Activated CD8-positive, alpha-beta memory T cell treated with anti-CD3 and anti-CD28 coated beads for 48 hours (primary cell): ENCODE measurements around the gene FAM131A.

ENCODE experiments used
- DNase-seq, 3 experiments: peaks; one replicate each; pipeline ENCODE4 v3.0.0-alpha.2; 2020; ENCODE audit warnings: low read depth in 2 of 3, low spot score in 2 of 3

Gene FAM131A

DNA sequence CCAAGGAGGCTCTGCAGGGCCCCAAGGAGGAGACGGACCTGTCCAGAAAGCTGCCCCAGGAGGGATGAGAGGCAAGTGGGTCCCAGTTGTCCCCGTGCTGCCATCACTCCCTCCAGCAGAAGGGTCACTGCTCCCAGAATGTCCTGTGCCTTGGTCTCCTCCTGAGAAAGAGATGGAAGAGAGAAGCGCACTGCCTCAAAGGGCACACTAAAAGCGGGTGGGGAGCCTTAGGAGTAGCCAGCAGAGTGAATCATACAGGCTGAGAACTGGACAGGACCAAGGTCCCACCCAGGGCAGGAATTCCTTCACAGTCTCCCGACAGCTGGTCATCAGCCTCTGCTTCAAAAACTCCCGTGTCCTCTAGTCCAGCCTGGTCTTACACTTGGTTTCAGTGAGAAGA is 36.0 kb downstream of the FAM131A start:
- no peak for DNase-seq

DNA sequence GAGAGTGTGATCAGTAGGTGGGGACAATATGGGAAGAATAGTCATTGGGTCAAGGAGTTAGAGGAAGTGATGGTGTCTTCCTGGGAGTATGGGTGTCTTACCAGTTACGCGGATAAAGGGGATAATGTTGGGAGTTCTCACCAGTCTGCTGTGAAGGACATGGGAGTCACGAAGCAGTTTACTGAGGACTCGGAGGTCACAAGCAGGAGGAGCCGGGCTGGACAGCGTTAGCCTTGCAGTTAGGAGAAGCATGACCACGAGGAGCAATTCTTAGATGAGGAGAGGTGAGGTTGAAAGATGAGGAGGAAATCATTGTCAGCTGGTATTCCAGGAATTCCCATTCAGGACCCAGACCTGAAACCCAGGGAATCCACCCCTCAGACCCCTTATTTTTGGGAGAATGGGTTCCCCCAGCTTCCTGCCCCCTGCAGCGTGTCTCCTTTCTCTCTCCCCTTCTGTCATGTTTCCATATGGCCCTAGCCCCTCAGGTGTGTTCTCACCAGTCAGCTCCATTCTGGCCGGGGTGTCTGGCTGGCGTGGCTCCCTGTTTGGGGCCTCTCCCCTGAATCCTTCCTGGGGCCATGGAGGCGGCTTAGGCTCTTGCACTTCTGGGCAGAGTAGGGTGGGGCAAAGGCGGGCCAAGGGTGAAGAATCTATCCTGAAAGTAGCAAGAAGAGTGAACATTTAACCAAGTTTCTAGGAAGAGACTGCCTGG is 38.5 kb downstream of the FAM131A start:
- no peak for DNase-seq

DNA sequence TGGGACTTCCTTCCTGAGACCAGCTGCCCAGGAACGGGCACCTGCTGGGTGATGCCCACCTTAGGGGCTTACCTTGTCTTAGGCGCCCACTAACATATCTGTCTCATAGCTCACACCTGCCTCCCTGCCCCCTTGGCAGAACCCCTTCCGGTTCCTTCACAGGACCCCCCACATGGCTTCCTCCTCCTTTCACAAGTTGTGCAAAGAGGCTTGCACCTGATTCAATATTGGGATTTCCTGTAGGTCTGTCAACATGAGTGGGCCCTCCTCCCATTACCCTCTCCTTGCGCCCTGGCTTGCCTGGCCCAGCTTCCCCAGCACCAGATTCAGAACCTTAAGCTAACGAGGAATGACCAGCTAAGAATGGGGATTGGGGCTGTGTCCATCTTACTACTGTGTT is 40.0 kb downstream of the FAM131A start:
- no peak for DNase-seq

DNA sequence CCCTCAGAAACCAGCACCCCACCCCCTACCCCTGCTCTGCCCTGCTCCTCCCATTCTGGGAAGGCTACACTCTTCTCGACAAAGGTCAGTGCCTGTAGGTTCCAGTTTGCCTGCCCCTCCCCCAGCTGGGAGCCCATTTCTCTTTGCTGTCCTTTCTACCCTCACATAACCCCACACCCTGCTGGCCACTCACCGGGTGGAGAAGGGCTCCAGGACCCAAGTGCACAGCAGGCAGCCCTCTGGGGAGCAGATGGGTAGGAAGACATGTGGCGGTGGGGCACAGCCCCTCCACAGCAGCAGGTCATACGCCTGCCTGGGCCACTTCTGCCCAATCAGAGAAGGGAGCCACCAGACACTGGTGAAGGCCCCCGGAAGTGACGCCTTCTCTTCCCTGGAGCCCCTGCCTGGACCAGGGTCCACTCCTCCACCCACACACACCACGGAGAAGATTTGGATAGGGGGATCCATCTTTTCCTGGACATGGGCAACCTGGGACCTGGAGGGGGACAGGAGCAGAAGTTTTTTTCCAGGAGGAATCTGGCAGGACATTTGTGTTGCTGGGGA is 40.6 kb downstream of the FAM131A start, which contains the start of gene THPO:
THPO (minus strand) TSS at position 326 of the 564 bp plus-strand sequence. CDS start 1,948 bp downstream, outside the sequence.
- DNase-seq: no peak

DNA sequence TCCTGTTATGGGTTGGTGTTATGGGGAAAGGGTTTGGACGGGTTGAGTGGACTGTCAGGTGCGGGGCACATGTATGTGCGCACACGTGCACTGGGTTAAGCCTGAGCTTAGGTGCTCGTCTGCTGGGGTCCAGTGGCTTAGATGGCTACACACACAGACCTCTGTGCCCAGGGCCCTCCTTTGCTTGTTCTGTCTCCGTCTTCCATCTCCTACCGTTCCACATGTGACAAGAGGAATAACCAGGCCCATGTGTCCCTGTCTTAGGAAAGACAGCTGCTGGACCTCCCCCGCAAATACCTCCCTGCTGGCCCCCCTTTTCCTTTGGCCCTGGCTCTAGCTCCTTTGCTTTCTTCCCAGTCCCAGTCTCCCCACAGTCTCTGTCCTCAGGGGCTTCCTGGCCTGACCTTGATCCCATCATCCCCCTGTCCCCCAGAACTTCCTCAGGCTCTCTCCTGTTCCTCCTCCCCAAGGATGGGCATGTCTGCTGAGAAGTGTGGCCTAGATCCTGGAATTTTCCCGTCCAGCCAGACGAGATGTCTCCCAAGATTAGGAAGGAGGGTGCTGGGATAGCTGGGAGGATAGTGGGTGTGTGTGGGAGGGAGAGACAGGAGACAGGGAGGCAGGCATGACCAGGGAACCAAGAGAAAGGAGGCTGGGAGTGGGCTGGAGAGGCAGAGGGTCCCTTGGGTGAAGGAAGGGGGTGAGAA is 41.4 kb downstream of the FAM131A start:
- no peak for DNase-seq

DNA sequence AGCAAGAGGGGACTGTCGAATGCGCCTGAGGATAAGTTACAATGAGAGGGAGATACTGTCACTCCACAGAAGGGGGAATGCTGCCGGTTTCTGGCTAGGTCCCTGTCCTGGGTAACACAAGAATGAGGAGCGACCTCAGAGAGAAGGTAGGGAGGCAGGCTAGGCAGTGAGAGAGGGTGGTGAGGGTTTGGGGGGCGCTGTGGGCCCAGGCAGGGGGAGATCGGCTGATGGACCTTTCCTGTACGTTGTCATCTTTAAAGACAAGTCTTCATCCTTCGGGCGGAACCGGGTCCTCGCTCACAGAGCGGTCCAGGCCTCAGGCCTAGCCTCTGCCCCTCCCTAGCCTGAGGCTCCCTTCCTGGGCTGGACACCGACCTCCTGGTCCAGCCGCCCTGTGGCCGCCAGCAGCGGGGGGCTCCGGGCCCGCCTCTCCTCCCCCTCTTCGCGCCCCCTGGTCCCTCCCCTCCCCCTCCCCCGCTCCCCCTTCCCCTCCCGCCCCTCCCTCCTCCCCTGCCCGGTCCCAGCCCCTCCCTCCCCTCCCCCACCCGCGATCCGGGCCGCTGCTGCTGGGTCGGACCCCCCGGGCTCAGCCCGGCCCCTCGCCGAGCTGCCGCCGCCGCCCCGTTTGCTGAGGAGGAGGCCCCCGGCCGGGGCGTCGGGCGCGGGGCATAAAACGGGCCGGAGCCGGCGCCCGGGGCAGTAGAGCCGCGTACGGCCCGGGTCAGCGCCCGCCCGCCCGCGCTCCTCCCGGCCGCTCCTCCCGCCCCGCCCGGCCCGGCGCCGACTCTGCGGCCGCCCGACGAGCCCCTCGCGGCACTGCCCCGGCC is 42.2 kb downstream of the FAM131A start, which contains the start of gene CHRD:
CHRD (plus strand) TSS at position 697 of the 827 bp plus-strand sequence. CDS start 265 bp downstream, outside the sequence.
- DNase-seq: no peak

DNA sequence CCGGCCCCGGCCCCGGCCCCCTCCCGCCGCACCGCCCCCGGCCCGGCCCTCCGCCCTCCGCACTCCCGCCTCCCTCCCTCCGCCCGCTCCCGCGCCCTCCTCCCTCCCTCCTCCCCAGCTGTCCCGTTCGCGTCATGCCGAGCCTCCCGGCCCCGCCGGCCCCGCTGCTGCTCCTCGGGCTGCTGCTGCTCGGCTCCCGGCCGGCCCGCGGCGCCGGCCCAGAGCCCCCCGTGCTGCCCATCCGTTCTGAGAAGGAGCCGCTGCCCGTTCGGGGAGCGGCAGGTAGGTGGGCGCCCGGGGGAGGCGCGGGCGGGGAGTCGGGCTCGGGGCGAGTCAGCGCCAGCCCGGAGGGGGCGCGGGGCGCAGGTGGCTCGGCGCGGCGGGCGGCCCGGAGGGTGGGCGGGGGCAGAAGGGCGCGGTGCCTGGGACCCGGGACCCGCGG is 42.8 kb downstream of the FAM131A start:
- no peak for DNase-seq

DNA sequence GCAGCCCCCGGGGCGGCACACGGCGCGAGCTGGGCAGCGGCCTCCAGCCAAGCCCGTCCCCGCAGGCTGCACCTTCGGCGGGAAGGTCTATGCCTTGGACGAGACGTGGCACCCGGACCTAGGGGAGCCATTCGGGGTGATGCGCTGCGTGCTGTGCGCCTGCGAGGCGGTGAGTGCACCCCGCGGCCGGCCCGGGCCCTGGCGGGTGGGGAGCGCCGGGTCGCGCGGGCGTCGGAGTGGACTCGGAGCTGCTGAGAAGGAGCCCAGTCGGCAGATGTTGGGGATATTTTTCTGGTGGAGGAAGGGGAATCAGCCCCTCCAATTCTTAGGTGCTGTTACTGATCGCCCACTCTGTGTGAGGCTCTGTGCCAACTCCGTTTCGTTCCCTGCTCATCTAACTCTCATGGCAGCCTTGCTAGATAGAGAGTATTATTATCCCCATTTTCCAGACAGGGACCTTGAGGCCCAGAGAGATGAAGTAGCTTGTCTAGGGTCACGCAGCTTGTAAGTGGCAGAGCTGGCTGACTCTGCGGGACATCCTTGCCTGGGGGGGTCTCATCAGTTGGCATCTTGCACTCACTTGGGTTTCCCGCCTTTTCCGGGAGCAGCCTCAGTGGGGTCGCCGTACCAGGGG is 43.3 kb downstream of the FAM131A start:
- no peak for DNase-seq

DNA sequence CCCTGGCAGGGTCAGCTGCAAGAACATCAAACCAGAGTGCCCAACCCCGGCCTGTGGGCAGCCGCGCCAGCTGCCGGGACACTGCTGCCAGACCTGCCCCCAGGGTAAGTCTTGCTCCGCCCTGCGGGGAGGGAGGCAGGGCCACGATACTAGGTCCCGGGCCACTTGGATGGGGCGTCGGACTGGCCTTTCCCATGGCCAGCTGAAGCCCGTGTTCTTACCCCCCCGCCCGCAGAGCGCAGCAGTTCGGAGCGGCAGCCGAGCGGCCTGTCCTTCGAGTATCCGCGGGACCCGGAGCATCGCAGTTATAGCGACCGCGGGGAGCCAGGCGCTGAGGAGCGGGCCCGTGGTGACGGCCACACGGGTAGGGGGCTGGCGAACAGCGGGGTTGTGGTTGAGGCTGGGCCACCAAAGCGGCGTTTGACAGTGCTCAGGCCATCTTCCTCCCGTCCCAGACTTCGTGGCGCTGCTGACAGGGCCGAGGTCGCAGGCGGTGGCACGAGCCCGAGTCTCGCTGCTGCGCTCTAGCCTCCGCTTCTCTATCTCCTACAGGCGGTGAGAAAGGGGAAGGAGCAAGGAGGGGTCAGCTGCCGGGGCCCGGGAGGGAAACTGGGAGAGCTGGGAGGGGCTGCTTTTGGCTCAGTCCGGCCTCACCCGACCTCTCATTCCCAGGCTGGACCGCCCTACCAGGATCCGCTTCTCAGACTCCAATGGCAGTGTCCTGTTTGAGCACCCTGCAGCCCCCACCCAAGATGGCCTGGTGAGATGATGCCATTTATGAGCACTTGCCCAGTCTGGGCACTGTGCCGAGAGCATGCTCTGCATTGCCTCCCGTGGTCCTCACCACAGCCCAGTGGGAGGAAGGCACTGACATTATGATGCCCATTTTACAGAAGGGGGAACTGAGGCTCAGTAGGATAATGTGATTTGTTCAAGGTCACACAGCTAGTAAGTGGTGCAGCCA is 44.1 kb downstream of the FAM131A start:
- DNase-seq: no peak

DNA sequence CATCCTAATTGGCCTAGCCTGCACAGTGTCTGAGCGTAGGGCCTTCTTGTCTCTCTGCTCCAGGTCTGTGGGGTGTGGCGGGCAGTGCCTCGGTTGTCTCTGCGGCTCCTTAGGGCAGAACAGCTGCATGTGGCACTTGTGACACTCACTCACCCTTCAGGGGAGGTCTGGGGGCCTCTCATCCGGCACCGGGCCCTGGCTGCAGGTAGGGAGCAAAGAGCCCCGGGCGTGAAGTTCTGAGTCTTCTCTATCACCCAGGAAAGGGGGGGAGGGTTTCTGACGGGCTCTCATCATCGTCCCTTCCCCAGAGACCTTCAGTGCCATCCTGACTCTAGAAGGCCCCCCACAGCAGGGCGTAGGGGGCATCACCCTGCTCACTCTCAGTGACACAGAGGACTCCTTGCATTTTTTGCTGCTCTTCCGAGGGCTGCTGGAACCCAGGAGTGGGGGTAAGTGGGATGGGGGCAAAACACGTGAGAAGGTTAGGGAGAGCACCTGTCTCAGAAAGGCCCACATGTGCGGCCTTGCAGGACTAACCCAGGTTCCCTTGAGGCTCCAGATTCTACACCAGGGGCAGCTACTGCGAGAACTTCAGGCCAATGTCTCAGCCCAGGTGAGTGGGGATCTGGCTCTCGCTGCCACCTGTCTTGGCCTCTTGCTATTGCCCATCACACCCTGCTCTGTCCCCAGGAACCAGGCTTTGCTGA is 45.1 kb downstream of the FAM131A start:
- DNase-seq: no peak

DNA sequence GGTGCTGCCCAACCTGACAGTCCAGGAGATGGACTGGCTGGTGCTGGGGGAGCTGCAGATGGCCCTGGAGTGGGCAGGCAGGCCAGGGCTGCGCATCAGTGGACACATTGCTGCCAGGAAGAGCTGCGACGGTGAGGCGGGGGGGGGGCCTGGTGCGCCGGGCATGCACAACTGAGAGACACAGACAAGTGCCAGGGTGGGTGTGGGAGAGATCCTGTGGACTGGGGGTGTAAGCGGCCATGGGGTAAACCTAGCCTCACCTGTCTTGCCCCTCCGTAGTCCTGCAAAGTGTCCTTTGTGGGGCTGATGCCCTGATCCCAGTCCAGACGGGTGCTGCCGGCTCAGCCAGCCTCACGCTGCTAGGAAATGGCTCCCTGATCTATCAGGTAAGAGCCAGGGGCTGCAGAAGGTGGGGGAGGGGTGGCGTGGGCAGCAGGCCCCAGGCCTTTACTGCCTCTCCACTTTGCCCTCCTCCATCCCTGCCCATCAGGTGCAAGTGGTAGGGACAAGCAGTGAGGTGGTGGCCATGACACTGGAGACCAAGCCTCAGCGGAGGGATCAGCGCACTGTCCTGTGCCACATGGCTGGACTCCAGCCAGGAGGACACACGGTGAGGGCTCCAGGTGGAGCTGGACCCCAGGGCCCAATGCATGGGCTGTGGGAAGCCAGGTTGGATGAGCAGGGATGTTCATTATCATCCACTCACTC is 45.8 kb downstream of the FAM131A start:
- no peak for DNase-seq

DNA sequence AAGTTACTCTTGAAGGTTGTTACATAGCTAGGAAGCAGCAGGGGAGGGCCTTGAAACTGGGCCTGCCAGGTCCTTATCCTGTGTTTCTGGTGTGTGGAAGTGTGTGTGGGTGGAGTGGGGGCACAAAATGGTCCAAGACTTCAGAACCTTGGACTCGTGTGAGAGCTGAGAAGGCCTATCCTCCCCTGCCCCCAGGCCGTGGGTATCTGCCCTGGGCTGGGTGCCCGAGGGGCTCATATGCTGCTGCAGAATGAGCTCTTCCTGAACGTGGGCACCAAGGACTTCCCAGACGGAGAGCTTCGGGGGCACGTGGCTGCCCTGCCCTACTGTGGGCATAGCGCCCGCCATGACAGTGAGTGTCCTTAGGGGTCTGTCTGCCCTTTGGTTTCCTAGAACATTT is 46.9 kb downstream of the FAM131A start:
- no peak for DNase-seq

DNA sequence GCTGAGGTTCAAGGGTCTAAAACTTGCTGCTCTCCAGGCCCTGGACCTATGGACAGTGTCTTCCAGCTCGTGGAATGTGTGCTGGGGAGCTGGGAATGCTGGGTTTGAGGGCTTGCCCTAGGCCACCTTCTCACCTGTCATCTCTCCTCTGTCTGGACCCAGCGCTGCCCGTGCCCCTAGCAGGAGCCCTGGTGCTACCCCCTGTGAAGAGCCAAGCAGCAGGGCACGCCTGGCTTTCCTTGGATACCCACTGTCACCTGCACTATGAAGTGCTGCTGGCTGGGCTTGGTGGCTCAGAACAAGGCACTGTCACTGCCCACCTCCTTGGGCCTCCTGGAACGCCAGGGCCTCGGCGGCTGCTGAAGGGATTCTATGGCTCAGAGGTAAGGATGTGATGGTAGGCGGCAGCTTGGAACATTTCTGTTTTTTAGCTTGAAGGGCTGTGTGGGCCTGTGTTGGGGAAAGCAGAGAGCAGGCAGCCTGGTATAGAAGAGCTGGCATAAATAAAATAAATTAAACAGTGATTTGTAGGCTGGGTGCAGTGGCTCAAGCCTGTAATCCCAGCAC is 47.5 kb downstream of the FAM131A start:
- DNase-seq: no peak

DNA sequence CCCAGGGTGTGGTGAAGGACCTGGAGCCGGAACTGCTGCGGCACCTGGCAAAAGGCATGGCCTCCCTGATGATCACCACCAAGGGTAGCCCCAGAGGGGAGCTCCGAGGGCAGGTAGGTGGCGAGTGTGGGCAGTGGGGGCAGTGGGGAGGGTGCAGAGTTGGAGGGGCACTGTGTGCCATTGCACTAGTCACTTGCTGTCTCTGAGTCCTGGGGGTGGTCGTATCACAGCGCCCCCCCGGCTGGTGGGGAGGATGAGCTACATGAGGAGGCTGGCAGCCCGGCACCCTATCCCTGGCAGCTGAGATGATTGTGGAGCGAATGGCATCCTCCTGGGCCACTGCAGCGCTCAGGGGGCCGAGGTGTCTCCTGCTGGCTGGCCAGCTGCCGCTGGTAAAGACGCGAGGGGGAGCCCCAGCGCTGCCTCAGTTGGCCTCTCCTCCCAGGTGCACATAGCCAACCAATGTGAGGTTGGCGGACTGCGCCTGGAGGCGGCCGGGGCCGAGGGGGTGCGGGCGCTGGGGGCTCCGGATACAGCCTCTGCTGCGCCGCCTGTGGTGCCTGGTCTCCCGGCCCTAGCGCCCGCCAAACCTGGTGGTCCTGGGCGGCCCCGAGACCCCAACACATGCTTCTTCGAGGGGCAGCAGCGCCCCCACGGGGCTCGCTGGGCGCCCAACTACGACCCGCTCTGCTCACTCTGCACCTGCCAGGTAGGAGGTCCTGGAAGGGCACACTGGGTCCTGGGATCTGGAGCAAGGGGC is 48.8 kb downstream of the FAM131A start:
- no peak for DNase-seq

DNA sequence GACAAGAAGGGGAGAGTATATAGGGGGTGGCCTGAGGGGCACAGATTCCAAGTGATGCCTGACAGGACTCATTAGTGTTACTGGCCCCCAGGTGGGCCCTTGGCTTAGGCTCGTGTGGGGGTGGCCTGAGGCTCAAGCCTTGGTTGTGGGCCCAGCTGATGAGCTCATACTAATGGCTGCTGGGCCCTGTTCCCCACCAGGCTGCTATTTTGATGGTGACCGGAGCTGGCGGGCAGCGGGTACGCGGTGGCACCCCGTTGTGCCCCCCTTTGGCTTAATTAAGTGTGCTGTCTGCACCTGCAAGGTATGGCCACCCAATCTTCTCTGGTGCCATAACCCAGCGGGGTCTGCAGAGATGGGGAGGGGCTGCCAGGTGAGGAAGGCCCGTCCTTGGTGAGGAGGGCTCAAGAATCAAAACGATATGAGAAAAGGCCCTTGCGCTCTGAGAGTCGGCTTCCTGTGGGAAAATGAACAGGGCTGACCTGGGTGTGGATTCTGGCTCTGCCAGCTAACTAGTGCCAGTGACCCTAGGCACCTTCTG is 49.8 kb downstream of the FAM131A start:
- DNase-seq: no peak

DNA sequence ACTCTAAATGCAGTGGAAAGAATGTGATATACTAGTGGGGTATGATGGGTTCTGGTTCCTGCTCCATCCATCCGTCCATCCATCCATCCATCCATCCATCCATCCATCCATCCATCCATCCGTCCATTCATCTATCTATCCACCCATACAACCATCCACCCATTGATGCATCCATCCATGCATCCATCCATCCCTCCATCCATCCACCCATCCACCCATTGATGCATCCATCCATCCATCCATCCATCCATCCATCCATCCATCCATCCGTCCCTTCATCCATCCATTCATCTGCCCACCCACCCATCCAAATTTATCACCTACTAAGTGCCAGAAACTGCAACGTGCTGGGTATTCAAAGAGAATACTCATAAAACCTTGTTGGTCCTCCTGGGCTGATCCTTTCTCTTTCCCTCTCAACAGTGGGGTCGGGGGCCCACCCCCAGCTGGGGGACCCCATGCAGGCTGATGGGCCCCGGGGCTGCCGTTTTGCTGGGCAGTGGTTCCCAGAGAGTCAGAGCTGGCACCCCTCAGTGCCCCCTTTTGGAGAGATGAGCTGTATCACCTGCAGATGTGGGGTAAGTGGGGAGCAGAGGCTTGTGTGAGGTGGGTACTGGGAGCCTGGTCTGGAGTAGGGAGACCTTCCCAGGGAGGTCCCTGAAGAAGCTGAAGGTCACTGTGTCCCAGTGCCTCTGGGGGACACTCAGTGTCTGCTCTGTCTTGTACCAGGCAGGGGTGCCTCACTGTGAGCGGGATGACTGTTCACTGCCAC is 51.0 kb downstream of the FAM131A start:
- DNase-seq: no peak

DNA sequence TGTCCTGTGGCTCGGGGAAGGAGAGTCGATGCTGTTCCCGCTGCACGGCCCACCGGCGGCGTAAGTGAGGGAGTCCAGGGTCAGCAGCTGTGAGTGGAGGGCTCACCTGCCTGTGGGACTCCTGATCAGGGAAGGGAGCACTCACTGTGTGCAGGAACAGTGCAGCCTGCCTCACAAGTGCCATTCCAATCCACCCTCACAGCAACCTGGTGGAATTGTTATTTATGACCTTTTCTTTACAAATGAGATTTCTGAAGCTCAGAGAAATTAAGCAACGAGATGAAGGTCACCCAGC is 51.5 kb downstream of the FAM131A start:
- no peak for DNase-seq
